ENCODE measurements around the gene CRELD1. TPM values are rescaled to one million over a fixed set of nuclear protein-coding genes. Genes with fewer than 3 reads are reported as not detected.

Gene CRELD1
- total and polyA plus RNA-seq, 2 of the 4 experiments (the other 2 are of a cell fraction): 8.6 to 25.7 TPM

- H3K9ac ChIP-seq (ENCODE audit: low read depth, low read length): no peak overlapping the region
- peaks cover 8% of the 10 kb centered on the region; the same call in 1 of the 2 replicates for H3K9me1 ChIP-seq (ENCODE audit: insufficient read depth, low read length)
- ChIA-PET POLR2A (ENCODE audit: unreplicated experiment) (no interaction called here), CTCF (no interaction called here)
- no peak overlapping the region for H2AK5ac ChIP-seq (ENCODE audit: low read depth, low read length)
- no peak overlapping the region for H3K4me3 ChIP-seq (ENCODE audit: insufficient read depth, low read depth, low read length)
- no peak overlapping the region for H3K23ac ChIP-seq (ENCODE audit: low read depth, low read length)
- no peak overlapping the region for H3K27ac ChIP-seq (ENCODE audit: insufficient read depth, low read length)
- DNase-seq (no peak), ATAC-seq (ENCODE audit: low read depth) (no peak)
- H3K9me3 ChIP-seq (ENCODE audit: control insufficient read depth, insufficient read depth, low read length): no peaks in the 10 kb centered on the region
- H3K4ac ChIP-seq (ENCODE audit: low read depth, low read length): no peak overlapping the region
- no peak overlapping the region for H4K5ac ChIP-seq (ENCODE audit: low read depth, low read length)
- no peak overlapping the region for H2AK9ac ChIP-seq (replicated peaks; ENCODE audit: low read depth, low read length, poor library complexity)
- dilution Hi-C loops (cut with HindIII; ENCODE audit: low sequenced_read_pairs, unreplicated experiment): no loop called here
- H3K4me1 ChIP-seq (ENCODE audit: control insufficient read depth, insufficient read depth, low read length): peaks cover 7% of the 10 kb centered on the region; the same call in 1 of the 2 replicates
- no TSS peak for BruUV-seq (replicated peaks)
- no peak overlapping the region for H2BK5ac ChIP-seq (ENCODE audit: low read depth, low read length, poor library complexity, severe bottlenecking)
- in situ Hi-C loops (cut with MboI; ENCODE audit: low sequenced_read_pairs): no loop called here
- TF ChIP-seq ELK1 (IDR thresholded peaks at IDR 0.05; ENCODE audit: borderline replicate concordance, low read depth, low read length) (no peak), RCOR1 (IDR thresholded peaks at IDR 0.05; ENCODE audit: insufficient replicate concordance, low read length) (no peak), SMC3 (IDR thresholded peaks at IDR 0.05; ENCODE audit: low read depth, low read length) (no peak), CHD1 (IDR thresholded peaks at IDR 0.05; ENCODE audit: low read depth, low read length) (no peak), MAFK (IDR thresholded peaks at IDR 0.05; ENCODE audit: low read depth, low read length) (no peak), MXI1 (IDR thresholded peaks at IDR 0.05; ENCODE audit: borderline replicate concordance, low read depth, low read length) (no peak), POLR2A (IDR thresholded peaks at IDR 0.05; ENCODE audit: low read depth, low read length) (no peak), CTCF (conservative IDR thresholded peaks at IDR 0.05; ENCODE audit: low read depth, low read length) (no peak), CEBPB (IDR thresholded peaks at IDR 0.05; ENCODE audit: low read depth, low read length) (no peak), RFX5 (IDR thresholded peaks at IDR 0.05; ENCODE audit: low read depth, low read length) (no peak), BHLHE40 (IDR thresholded peaks at IDR 0.05; ENCODE audit: low read depth, low read length) (no peak)
- TF ChIP-seq, protein P1, sequence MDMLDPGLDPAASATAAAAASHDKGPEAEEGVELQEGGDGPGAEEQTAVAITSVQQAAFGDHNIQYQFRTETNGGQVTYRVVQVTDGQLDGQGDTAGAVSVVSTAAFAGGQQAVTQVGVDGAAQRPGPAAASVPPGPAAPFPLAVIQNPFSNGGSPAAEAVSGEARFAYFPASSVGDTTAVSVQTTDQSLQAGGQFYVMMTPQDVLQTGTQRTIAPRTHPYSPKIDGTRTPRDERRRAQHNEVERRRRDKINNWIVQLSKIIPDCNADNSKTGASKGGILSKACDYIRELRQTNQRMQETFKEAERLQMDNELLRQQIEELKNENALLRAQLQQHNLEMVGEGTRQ (IDR thresholded peaks at IDR 0.05; ENCODE audit: low read depth, low read length): no peak
- H3K4me2 ChIP-seq (ENCODE audit: low read depth, low read length): no peak overlapping the region
- H2AFZ ChIP-seq (replicated peaks; ENCODE audit: low read length, poor library complexity): no peak overlapping the region
- intact Hi-C loops (cut with micrococcal nuclease): no loop called here
- no peak overlapping the region for H3K14ac ChIP-seq (replicated peaks; ENCODE audit: low read depth, low read length)
- no peaks in the 10 kb centered on the region for H3K79me1 ChIP-seq (ENCODE audit: low read depth in 1 of 2, low read length in 2 of 2)
- H2BK120ac ChIP-seq (ENCODE audit: low read depth, low read length): no peak overlapping the region
- H4K91ac ChIP-seq (ENCODE audit: insufficient read depth, low read depth, low read length): no peak overlapping the region
- WGBS, 2 experiments (ENCODE audit: extremely low coverage in 2 of 2, insufficient read length in 1 of 2): 100% methylated on average over 2 of the region's 11 CpGs; no CpG with 5 or more reads in 1 of the 2 experiments
- no peak overlapping the region for H2BK15ac ChIP-seq (ENCODE audit: low read depth, low read length)
- H3K56ac ChIP-seq (ENCODE audit: extremely low read depth, insufficient read depth, low read length): no peak overlapping the region
- H3K18ac ChIP-seq (ENCODE audit: low read depth, low read length): no peak overlapping the region
- H4K20me1 ChIP-seq (ENCODE audit: insufficient read depth, low read length): no peaks in the 10 kb centered on the region; the same call in 1 of the 2 replicates
- H3K36me3 ChIP-seq (ENCODE audit: control insufficient read depth, insufficient read depth, low read length): peaks cover 7% of the 10 kb centered on the region; the same call in 1 of the 2 replicates
- H2BK20ac ChIP-seq (ENCODE audit: low read depth, low read length): no peak overlapping the region
- H4K8ac ChIP-seq (ENCODE audit: low read depth in 2 of 2, low read length in 2 of 2): no peak overlapping the region
- H3K27me3 ChIP-seq (ENCODE audit: control insufficient read depth, insufficient read depth, low read length): no peaks in the 10 kb centered on the region
Observed at GRCh38 chr3:9944271-9944670, 10.6 kb downstream of the CRELD1 start.

All from IMR-90 (cell line).